ENCODE measurements around the gene GNMT. TPM values are rescaled to one million over a fixed set of nuclear protein-coding genes. Genes with fewer than 3 reads are reported as not detected.

The GNMT gene
- total and polyA plus RNA-seq, 9 of the 15 experiments (the other 6 are each of a cell fraction or from before 2014, with no cell fraction given): 0.11 to 0.29 (median 0.15) TPM; not detected in 6

DNA sequence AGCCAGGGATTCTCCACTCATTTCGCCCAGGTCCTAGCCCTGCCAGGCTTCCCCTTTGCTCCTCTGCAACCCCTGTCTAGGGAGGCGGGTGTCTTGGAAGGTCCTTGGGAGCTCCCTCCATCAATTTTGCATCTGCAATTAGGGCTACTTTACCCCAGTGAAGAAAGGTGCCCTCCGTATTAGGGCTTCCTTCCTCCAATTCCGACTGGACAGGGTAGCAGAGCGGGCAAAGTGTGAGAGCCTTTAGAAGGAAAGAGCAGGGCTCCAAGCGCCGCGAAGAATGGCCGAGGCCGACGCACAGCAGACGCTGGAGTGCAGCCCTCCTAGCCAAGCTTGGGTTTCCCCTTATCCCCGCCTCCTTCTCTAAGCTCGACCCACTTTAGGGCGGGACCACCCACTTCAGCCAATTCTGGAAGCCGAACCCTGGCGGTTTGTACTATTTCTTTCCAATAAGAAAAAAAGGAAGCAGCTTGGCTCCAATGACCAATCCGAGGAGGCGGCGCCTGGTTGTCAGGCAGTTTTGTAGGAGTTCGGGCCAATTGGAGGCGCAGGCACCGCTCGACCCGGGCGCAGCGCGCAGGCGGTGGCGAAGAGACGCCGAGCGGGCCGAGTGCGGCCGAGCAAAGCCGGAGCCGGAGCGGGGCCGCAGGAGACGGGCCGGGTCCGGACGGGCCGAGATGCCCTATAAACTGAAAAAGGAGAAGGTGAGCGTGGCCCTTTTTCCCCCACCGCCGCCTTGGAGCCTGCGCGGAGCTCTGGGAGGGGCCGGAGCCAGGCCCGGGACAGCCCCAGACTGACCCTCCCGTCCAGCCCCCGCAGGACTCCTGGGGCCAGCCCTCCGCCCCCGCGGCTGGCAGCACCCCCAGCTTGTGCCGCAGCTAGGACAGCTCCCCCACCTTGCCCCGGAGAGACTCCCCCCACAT, 23.7 kb downstream of the GNMT start, which contains the start of gene PPP2R5D (continued):
- TF ChIP-seq ZHX1 (conservative IDR thresholded peaks at IDR 0.05; ENCODE audit: low read length) (no peak), TBL1XR1 (IDR thresholded peaks at IDR 0.05; ENCODE audit: low read length in 2 of 2) (0 out of 4 replicates have a peak, but pooled peaks of 1 of the 2 experiments have one; percentile 12), ZBTB7A (IDR thresholded peaks at IDR 0.05; ENCODE audit: borderline replicate concordance, control insufficient read depth, low read depth, low read length) (no peak; the same call in 1 of the 2 replicates), PHF8 (IDR thresholded peaks at IDR 0.05; ENCODE audit: borderline replicate concordance, low read length) (peak; percentile 89; the same call in 1 of the 2 replicates), TEAD4 (IDR thresholded peaks at IDR 0.05; ENCODE audit: low read length) (no peak), TEAD4 (CRISPR knock-in tag; IDR thresholded peaks at IDR 0.05; ENCODE audit: borderline replicate concordance) (no peak), BCL6 (CRISPR knock-in tag; IDR thresholded peaks at IDR 0.05) (no peak), TAF1 (IDR thresholded peaks at IDR 0.05; ENCODE audit: control insufficient read depth, extremely low read depth, insufficient read depth, low read length, severe bottlenecking) (peak; percentile 50), SREBF1 (IDR thresholded peaks at IDR 0.05; ENCODE audit: borderline replicate concordance, low read depth, low read length) (no peak), TRIM28 (IDR thresholded peaks at IDR 0.05) (0 out of 2 replicates have a peak, but pooled peaks have one; percentile 43)
- TF ChIP-seq, protein P1, sequence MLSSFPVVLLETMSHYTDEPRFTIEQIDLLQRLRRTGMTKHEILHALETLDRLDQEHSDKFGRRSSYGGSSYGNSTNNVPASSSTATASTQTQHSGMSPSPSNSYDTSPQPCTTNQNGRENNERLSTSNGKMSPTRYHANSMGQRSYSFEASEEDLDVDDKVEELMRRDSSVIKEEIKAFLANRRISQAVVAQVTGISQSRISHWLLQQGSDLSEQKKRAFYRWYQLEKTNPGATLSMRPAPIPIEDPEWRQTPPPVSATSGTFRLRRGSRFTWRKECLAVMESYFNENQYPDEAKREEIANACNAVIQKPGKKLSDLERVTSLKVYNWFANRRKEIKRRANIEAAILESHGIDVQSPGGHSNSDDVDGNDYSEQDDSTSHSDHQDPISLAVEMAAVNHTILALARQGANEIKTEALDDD (IDR thresholded peaks at IDR 0.05): no peak

Data from K562 (cell line).